ENCODE measurements around the gene RFX2. TPM values are rescaled to one million over a fixed set of nuclear protein-coding genes. Genes with fewer than 3 reads are reported as not detected.

Gene RFX2
- total and polyA plus RNA-seq, 4 donors, result 6.5 to 26.1 (median 14.6) TPM

- Histone ChIP-seq H3K27me3 (ENCODE audit: control insufficient read depth in 1 of 2, insufficient read depth in 2 of 2, low read length in 1 of 2) (no peaks in the 10 kb centered on the region), H3K4me1 (ENCODE audit: control insufficient read depth in 1 of 2, insufficient read depth in 2 of 2, low read length in 2 of 2) (peaks cover 3 to 5% of the 10 kb centered on the region in 2 donors), H3K4me3 (ENCODE audit: low read length in 2 of 2) (no peak overlapping the region), H3K9me3 (ENCODE audit: control insufficient read depth, low read length) (no peaks in the 10 kb centered on the region), H3K36me3 (ENCODE audit: control insufficient read depth in 1 of 2, insufficient read depth in 2 of 2, low read length in 1 of 2) (no peaks in the 10 kb centered on the region), H3K27ac (ENCODE audit: low read depth in 1 of 2, low read length in 2 of 2) (peak overlapping the region; percentile 76 to 88)
- intact Hi-C loops (cut with DNase I), result loop anchor here (2.0 to 10.0 kb wide), 3 partner anchors 54 to 218 kb away; partner anchors contain the start of genes RFX2 (in 2 of the 2) and MLLT1 (in 1 of the 2)
- DNase-seq, result peak; percentile 90 to 92
- ATAC-seq (ENCODE audit: low FRiP score), result peak; percentile 88
- WGBS, 2 donors, result 6 to 10% methylated on average over 28 of the region's 28 CpGs
These were observed 53.3 kb downstream of the RFX2 start for GRCh38 chr19:6056801-6057650.

- Histone ChIP-seq H3K36me3 (ENCODE audit: control insufficient read depth in 1 of 2, insufficient read depth in 2 of 2, low read length in 1 of 2) (no peaks in the 10 kb centered on the region), H3K4me1 (ENCODE audit: control insufficient read depth in 1 of 2, insufficient read depth in 2 of 2, low read length in 2 of 2) (peaks cover 0 to 5% of the 10 kb centered on the region in 2 donors), H3K4me3 (ENCODE audit: low read length in 2 of 2) (no peak overlapping the region), H3K27ac (ENCODE audit: low read depth in 1 of 2, low read length in 2 of 2) (peak overlapping the region; percentile 76 to 88), H3K9me3 (ENCODE audit: control insufficient read depth, low read length) (no peaks in the 10 kb centered on the region), H3K27me3 (ENCODE audit: control insufficient read depth in 1 of 2, insufficient read depth in 2 of 2, low read length in 1 of 2) (no peaks in the 10 kb centered on the region)
- intact Hi-C loops (cut with DNase I), result loop anchor here (2.0 to 10.0 kb wide), 3 partner anchors 54 to 218 kb away; partner anchors contain the start of genes RFX2 (in 2 of the 2) and MLLT1 (in 1 of the 2)
- WGBS, 2 donors, result 77 to 78% methylated on average over 8 of the region's 8 CpGs
- DNase-seq (peak in 1 of 2 donors; percentile 76), ATAC-seq (ENCODE audit: low FRiP score) (peak; percentile 9)
These were observed 54.0 kb downstream of the RFX2 start for GRCh38 chr19:6056282-6056741.

- DNase-seq (peak in 1 of 2 donors; percentile 13), ATAC-seq (ENCODE audit: low FRiP score) (no peak)
- Histone ChIP-seq H3K9me3 (ENCODE audit: control insufficient read depth, low read length) (no peaks in the 10 kb centered on the region), H3K4me1 (ENCODE audit: control insufficient read depth in 1 of 2, insufficient read depth in 2 of 2, low read length in 2 of 2) (peaks cover 0 to 5% of the 10 kb centered on the region in 2 donors), H3K36me3 (ENCODE audit: control insufficient read depth in 1 of 2, insufficient read depth in 2 of 2, low read length in 1 of 2) (no peaks in the 10 kb centered on the region), H3K27me3 (ENCODE audit: control insufficient read depth in 1 of 2, insufficient read depth in 2 of 2, low read length in 1 of 2) (no peaks in the 10 kb centered on the region), H3K4me3 (ENCODE audit: low read length in 2 of 2) (no peak overlapping the region), H3K27ac (ENCODE audit: low read depth in 1 of 2, low read length in 2 of 2) (no peak overlapping the region)
- intact Hi-C loops (cut with DNase I), result loop anchor here (5.0 to 10.0 kb wide), 2 partner anchors 57 to 220 kb away; partner anchors contain the start of genes MLLT1 (in 1 of the 2) and RFX2 (in 1 of the 2)
- 81 to 91% methylated on average over 4 of the region's 4 CpGs for WGBS, 2 donors
These were observed 55.1 kb downstream of the RFX2 start for GRCh38 chr19:6055013-6055795.

- Histone ChIP-seq H3K9me3 (ENCODE audit: control insufficient read depth, low read length) (no peaks in the 10 kb centered on the region), H3K36me3 (ENCODE audit: control insufficient read depth in 1 of 2, insufficient read depth in 2 of 2, low read length in 1 of 2) (no peaks in the 10 kb centered on the region), H3K4me1 (ENCODE audit: control insufficient read depth in 1 of 2, insufficient read depth in 2 of 2, low read length in 2 of 2) (no peaks in the 10 kb centered on the region), H3K27ac (ENCODE audit: low read depth in 1 of 2, low read length in 2 of 2) (no peak overlapping the region), H3K27me3 (ENCODE audit: control insufficient read depth in 1 of 2, insufficient read depth in 2 of 2, low read length in 1 of 2) (no peaks in the 10 kb centered on the region), H3K4me3 (ENCODE audit: low read length in 2 of 2) (no peak overlapping the region)
- intact Hi-C loops (cut with DNase I), result loop anchor here (1.0 to 5.0 kb wide), 3 partner anchors 62 to 78 kb away; no protein-coding TSS in a partner anchor
- ATAC-seq (ENCODE audit: low FRiP score) (peak; percentile 95), DNase-seq (peak; percentile 79 to 91)
- whole genome bisulfite sequencing, 2 donors, result 13 to 14% methylated on average over 15 of the region's 15 CpGs
These were observed 61.4 kb downstream of the RFX2 start for GRCh38 chr19:6048793-6049405.

GRCh38 chr19:6048348-6048747 is 62.0 kb downstream of the RFX2 start:
- Histone ChIP-seq H3K27ac (ENCODE audit: low read depth in 1 of 2, low read length in 2 of 2) (no peak overlapping the region), H3K27me3 (ENCODE audit: control insufficient read depth in 1 of 2, insufficient read depth in 2 of 2, low read length in 1 of 2) (no peaks in the 10 kb centered on the region), H3K36me3 (ENCODE audit: control insufficient read depth in 1 of 2, insufficient read depth in 2 of 2, low read length in 1 of 2) (no peaks in the 10 kb centered on the region), H3K4me3 (ENCODE audit: low read length in 2 of 2) (no peak overlapping the region), H3K4me1 (ENCODE audit: control insufficient read depth in 1 of 2, insufficient read depth in 2 of 2, low read length in 2 of 2) (no peaks in the 10 kb centered on the region), H3K9me3 (ENCODE audit: control insufficient read depth, low read length) (no peaks in the 10 kb centered on the region)
- no peak for DNase-seq
- 23 to 24% methylated on average over 9 of the region's 9 CpGs for WGBS, 2 donors
- no peak for ATAC-seq (ENCODE audit: low FRiP score)
- intact Hi-C loops (cut with DNase I), result loop anchor here (1.0 to 5.0 kb wide), 3 partner anchors 61 to 78 kb away; no protein-coding TSS in a partner anchor

- Histone ChIP-seq H3K4me1 (ENCODE audit: control insufficient read depth in 1 of 2, insufficient read depth in 2 of 2, low read length in 2 of 2) (no peaks in the 10 kb centered on the region), H3K36me3 (ENCODE audit: control insufficient read depth in 1 of 2, insufficient read depth in 2 of 2, low read length in 1 of 2) (no peaks in the 10 kb centered on the region), H3K27me3 (ENCODE audit: control insufficient read depth in 1 of 2, insufficient read depth in 2 of 2, low read length in 1 of 2) (no peaks in the 10 kb centered on the region), H3K9me3 (ENCODE audit: control insufficient read depth, low read length) (no peaks in the 10 kb centered on the region), H3K27ac (ENCODE audit: low read depth in 1 of 2, low read length in 2 of 2) (no peak overlapping the region), H3K4me3 (ENCODE audit: low read length in 2 of 2) (no peak overlapping the region)
- intact Hi-C loops (cut with DNase I), result loop anchor here (1.0 to 5.0 kb wide), 3 partner anchors 60 to 79 kb away; no protein-coding TSS in a partner anchor
- ATAC-seq (ENCODE audit: low FRiP score) (peak; percentile 78), DNase-seq (peak in 1 of 2 donors; percentile 46)
- WGBS, 2 donors, result 44 to 52% methylated on average over 8 of the region's 8 CpGs
These were observed 62.5 kb downstream of the RFX2 start for GRCh38 chr19:6047741-6048251.

- no peaks in the 10 kb centered on the region for H3K9me3 ChIP-seq (ENCODE audit: control insufficient read depth, low read length)
- H3K4me3 ChIP-seq (ENCODE audit: low read length in 2 of 2), result no peak overlapping the region
- 93% methylated on average over 18 of the region's 18 CpGs for WGBS, 2 donors
- H3K36me3 ChIP-seq (ENCODE audit: control insufficient read depth in 1 of 2, insufficient read depth in 2 of 2, low read length in 1 of 2), result no peaks in the 10 kb centered on the region
- H3K4me1 ChIP-seq (ENCODE audit: control insufficient read depth in 1 of 2, insufficient read depth in 2 of 2, low read length in 2 of 2), result no peaks in the 10 kb centered on the region
- no peaks in the 10 kb centered on the region for H3K27me3 ChIP-seq (ENCODE audit: control insufficient read depth in 1 of 2, insufficient read depth in 2 of 2, low read length in 1 of 2)
- DNase-seq, result peak in 1 of 2 donors; percentile 39
- intact Hi-C loops (cut with DNase I), result loop anchor here in 1 of 2 donors (5.0 kb wide), 1 partner anchor 60 kb away; no protein-coding TSS in a partner anchor
- ATAC-seq (ENCODE audit: low FRiP score), result no peak
- H3K27ac ChIP-seq (ENCODE audit: low read depth in 1 of 2, low read length in 2 of 2), result no peak overlapping the region
These were observed 63.0 kb downstream of the RFX2 start for GRCh38 chr19:6047256-6047655.

- intact Hi-C loops (cut with DNase I), result loop anchor here in 1 of 2 donors (5.0 kb wide), 1 partner anchor 58 kb away; no protein-coding TSS in a partner anchor
- no peaks in the 10 kb centered on the region for H3K9me3 ChIP-seq (ENCODE audit: control insufficient read depth, low read length)
These were observed 65.2 kb downstream of the RFX2 start for GRCh38 chr19:6045108-6045507.

More at GRCh38 chr19:6045108-6045507, 65.2 kb downstream of the RFX2 start:
- ATAC-seq (ENCODE audit: low FRiP score), result no peak
- peak in 1 of 2 donors; percentile 30 for DNase-seq
- H3K36me3 ChIP-seq (ENCODE audit: control insufficient read depth in 1 of 2, insufficient read depth in 2 of 2, low read length in 1 of 2), result no peaks in the 10 kb centered on the region
- no peaks in the 10 kb centered on the region for H3K27me3 ChIP-seq (ENCODE audit: control insufficient read depth in 1 of 2, insufficient read depth in 2 of 2, low read length in 1 of 2)
- H3K4me3 ChIP-seq (ENCODE audit: low read length in 2 of 2), result no peak overlapping the region
- 92 to 93% methylated on average over 7 of the region's 7 CpGs for WGBS, 2 donors
- no peaks in the 10 kb centered on the region for H3K4me1 ChIP-seq (ENCODE audit: control insufficient read depth in 1 of 2, insufficient read depth in 2 of 2, low read length in 2 of 2)
- no peak overlapping the region for H3K27ac ChIP-seq (ENCODE audit: low read depth in 1 of 2, low read length in 2 of 2)

Data from aorta (tissue), 5 donors.